A673 (cell line): Measurements from ENCODE around the gene NEURL1. TPM values are rescaled to one million over a fixed set of nuclear protein-coding genes. Genes with fewer than 3 reads are reported as not detected.

Experiments
- BruUV-seq: library from RNA; stranded (reverse); fragments of 400-500 nt; replicated peaks from 2 replicates; lab custom pipeline; 2021; lab: Mats Ljungman, UMichigan
- CTCF ChIA-PET: fragments of 300-600 bp; sonication (Branson Sonifier 250); formaldehyde crosslinking; loops from one replicate; lab custom pipeline; 2022; ENCODE audit warnings: antibody characterized with exemption; lab: Charles Lee
- POLR2A ChIA-PET: fragments of 300-600 bp; sonication (Branson Sonifier 250); formaldehyde crosslinking; loops from one replicate; lab custom pipeline; 2022; ENCODE audit warnings: antibody characterized with exemption; ENCODE audit not compliant: low non-redundant PET; lab: Charles Lee
- DNase-seq: peaks from one replicate; pipeline ENCODE4 v3.0.0-alpha.2; 2015; ENCODE audit warnings: low spot score
- H3K27ac ChIP-seq: fragments of 200-600 bp; sonication (generic); 2 replicates; pipeline ENCODE4 v1.5.1; 2016; ENCODE audit warnings: mixed run types, low read depth, mild to moderate bottlenecking, mixed read lengths, antibody characterized with exemption, low read length; ENCODE audit not compliant: poor library complexity, severe bottlenecking
- H3K27me3 ChIP-seq: fragments of 200-600 bp; sonication (generic); replicated peaks from 2 replicates; pipeline ENCODE4 v1.6.1; 2017; ENCODE audit warnings: mixed run types, low read depth, mild to moderate bottlenecking, mixed read lengths, antibody characterized with exemption, low read length; ENCODE audit not compliant: insufficient read depth, poor library complexity
- H3K36me3 ChIP-seq: fragments of 200-600 bp; sonication (generic); 2 replicates; pipeline ENCODE4 v1.6.1; 2016; ENCODE audit warnings: mixed run types, mild to moderate bottlenecking, mixed read lengths, antibody characterized with exemption, low read length; ENCODE audit not compliant: insufficient read depth, poor library complexity, severe bottlenecking
- H3K4me1 ChIP-seq: fragments of 200-600 bp; sonication (generic); 2 replicates; pipeline ENCODE4 v1.6.1; 2017; ENCODE audit warnings: mixed run types, mild to moderate bottlenecking, mixed read lengths, antibody characterized with exemption, low read length; ENCODE audit not compliant: insufficient read depth, poor library complexity, severe bottlenecking
- H3K4me3 ChIP-seq: fragments of 200-600 bp; sonication (generic); 2 replicates; pipeline ENCODE4 v1.5.1; 2016; ENCODE audit warnings: low read depth, mixed run types, mild to moderate bottlenecking, mixed read lengths, low read length; ENCODE audit not compliant: poor library complexity, severe bottlenecking
- H3K9me3 ChIP-seq: fragments of 200-600 bp; sonication (generic); 2 replicates; pipeline ENCODE4 v1.6.1; 2016; ENCODE audit warnings: mixed run types, low read depth, mild to moderate bottlenecking, mixed read lengths, antibody characterized with exemption, low read length; ENCODE audit not compliant: poor library complexity, severe bottlenecking
- EZH2 ChIP-seq: fragments of 200-600 bp; sonication (generic); IDR thresholded peaks from 2 replicates; pipeline ENCODE4 v1.6.1; 2017; ENCODE audit warnings: borderline replicate concordance, low read depth, mild to moderate bottlenecking, mixed read lengths, antibody characterized with exemption, low read length; ENCODE audit not compliant: poor library complexity, severe bottlenecking
- intact Hi-C: fragments of 100-400 bp; cut with micrococcal nuclease; formaldehyde crosslinking; loops from one replicate; pipeline ENCODE4 v1.10.0; 2022; ENCODE audit not compliant: unreplicated experiment
- total RNA-seq: library from RNA; stranded (reverse); gene quantifications from 2 replicates; pipeline ENCODE4 v1.2.3, GENCODE V29; 2021
- TF ChIP-seq, protein P1 (sequence below): fragments of 300-800, 200-600 bp; sonication (generic); conservative IDR thresholded peaks from 2 replicates; pipeline ENCODE4 v1.5.1; 2017; ENCODE audit warnings: low read depth, mild to moderate bottlenecking, antibody characterized with exemption, low read length, moderate library complexity, mixed read lengths

NEURL1 gene
- total RNA-seq, 1 experiment from 2014 or later, result 0.52 TPM

DNA sequence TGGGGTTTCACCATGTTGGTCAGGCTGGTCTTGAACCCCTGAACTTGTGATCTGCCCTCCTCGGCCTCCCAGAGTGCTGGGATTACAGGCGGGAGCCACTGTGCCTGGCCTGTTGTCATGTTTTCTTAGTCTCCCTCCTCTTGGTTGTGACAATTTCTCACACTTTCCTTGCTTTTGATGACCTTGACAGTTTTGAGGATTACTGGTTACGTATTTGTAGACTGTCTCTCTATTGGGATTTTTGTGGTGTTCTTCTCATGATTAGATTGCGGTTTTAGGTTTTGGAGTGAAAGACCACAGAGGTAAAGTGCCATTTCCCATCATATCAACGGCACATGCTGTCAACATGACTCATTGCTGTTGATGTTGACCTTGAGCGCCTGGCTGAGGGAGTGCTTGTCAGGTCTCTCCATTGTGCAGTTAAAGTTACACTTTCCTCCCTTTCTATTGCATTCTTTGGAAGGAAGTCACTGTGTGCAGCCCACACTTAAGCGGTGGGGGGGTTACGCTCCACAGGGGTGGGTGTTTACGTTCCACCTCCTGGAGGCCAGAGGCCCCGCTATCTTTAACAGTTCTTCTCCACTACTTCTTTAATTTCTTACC lies 10.8 kb downstream of the NEURL1 start:
- no peak overlapping the region for H3K4me3 ChIP-seq
- BruUV-seq, result no TSS peak
- no peak for TF ChIP-seq EZH2
- TF ChIP-seq, protein P1, sequence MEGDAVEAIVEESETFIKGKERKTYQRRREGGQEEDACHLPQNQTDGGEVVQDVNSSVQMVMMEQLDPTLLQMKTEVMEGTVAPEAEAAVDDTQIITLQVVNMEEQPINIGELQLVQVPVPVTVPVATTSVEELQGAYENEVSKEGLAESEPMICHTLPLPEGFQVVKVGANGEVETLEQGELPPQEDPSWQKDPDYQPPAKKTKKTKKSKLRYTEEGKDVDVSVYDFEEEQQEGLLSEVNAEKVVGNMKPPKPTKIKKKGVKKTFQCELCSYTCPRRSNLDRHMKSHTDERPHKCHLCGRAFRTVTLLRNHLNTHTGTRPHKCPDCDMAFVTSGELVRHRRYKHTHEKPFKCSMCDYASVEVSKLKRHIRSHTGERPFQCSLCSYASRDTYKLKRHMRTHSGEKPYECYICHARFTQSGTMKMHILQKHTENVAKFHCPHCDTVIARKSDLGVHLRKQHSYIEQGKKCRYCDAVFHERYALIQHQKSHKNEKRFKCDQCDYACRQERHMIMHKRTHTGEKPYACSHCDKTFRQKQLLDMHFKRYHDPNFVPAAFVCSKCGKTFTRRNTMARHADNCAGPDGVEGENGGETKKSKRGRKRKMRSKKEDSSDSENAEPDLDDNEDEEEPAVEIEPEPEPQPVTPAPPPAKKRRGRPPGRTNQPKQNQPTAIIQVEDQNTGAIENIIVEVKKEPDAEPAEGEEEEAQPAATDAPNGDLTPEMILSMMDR, result no peak
- ChIA-PET POLR2A (interaction anchor here (0.6 kb wide), 1 partner anchor 428 kb away, joined by 7 read pairs; no protein-coding TSS in a partner anchor), CTCF (interaction anchor here (0.7 kb wide), 2 partner anchors 35 to 109 kb away, joined by 3 to 9 read pairs; no protein-coding TSS in a partner anchor)
- no peaks in the 10 kb centered on the region for H3K27me3 ChIP-seq
- intact Hi-C loops, result no loop called here
- no peak for DNase-seq
- no peaks in the 10 kb centered on the region for H3K4me1 ChIP-seq
- no peaks in the 10 kb centered on the region for H3K9me3 ChIP-seq
- no peak overlapping the region for H3K27ac ChIP-seq
- H3K36me3 ChIP-seq, result no peaks in the 10 kb centered on the region

DNA sequence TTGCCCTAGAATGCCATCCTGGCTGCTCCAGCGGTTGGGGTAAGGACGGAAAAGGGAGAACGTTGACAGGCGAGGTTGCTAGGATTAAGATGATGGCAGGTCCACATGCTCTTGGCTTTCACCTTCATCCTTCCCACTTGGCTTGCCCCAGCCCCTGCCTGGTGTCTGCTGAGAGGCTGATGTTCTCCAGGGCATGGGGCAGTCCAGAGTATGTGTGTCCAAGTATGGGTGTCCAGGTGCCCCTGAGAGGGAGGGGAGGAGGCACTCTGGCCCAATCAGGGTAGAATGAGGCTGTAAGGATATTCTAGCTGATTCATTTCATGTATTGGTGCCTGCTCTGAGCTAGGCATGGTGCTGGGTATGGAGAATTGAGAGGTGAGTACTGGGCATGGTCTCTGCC lies 12.6 kb downstream of the NEURL1 start:
- CTCF ChIA-PET, result no interaction called here

DNA sequence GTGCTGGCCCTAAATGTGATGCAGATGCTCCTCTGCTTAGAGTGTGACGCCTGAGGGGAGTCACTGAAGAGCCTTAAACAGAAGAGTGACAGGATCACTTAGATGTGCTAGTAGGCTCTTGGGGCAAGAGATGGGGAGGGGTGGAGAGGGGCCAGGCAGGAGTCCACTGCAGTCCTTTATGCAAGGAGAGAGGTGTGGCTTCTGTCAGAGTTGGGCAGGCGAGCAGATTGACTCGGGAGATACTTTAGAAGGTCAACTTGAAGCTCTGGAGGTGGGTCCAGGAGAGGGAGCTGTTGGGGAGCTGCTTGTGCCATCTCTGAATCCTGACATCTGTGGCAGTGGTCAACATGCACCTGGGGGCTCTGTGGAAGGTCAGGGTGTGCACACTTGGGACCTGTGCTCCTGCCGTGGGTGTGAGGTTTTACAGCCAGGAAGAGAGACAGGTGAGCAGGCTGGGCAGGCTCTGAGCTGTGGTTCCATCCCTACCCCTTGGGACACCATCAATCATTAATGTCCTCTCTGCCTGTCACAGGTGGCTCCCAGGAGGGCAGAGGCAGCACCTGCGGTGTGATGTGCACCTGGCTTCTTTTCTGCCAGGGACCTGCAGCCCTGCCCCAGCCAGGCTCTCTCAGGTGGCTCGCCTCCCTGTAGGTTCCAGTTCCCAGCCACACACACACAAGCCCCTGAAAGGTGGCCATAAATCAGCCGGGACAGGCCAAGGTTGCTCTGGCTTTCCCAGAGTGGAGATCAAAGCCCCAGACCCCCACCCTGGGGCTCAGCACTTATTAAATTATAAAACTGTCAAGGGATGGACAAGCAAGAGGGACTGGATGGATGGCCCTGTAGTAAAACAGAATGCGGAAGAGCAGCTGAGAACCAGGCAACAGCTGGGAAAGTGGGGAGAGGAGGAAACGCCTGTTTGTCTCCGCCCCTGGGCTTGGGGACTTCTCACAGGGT lies 14.0 kb downstream of the NEURL1 start:
- intact Hi-C loops, result no loop called here
- POLR2A ChIA-PET, result no interaction called here
- DNase-seq, result no peak
- TF ChIP-seq, protein P1, result no peak
- TF ChIP-seq EZH2, result no peak
- Histone ChIP-seq H3K27me3 (no peaks in the 10 kb centered on the region), H3K4me3 (no peak overlapping the region), H3K36me3 (no peaks in the 10 kb centered on the region), H3K4me1 (no peaks in the 10 kb centered on the region), H3K9me3 (no peaks in the 10 kb centered on the region), H3K27ac (no peak overlapping the region)
- no TSS peak for BruUV-seq
- CTCF ChIA-PET, result interaction anchor here (0.6 kb wide), 1 partner anchor 8 kb away, joined by 5 read pairs; no protein-coding TSS in a partner anchor

More for the DNA sequence above, 12.6 kb downstream of the NEURL1 start:
- intact Hi-C loops, result no loop called here
- Histone ChIP-seq H3K4me3 (no peak overlapping the region), H3K27me3 (no peaks in the 10 kb centered on the region), H3K4me1 (no peaks in the 10 kb centered on the region), H3K27ac (no peak overlapping the region), H3K9me3 (no peaks in the 10 kb centered on the region), H3K36me3 (no peaks in the 10 kb centered on the region)
- no peak for DNase-seq
- POLR2A ChIA-PET, result no interaction called here
- BruUV-seq, result no TSS peak
- TF ChIP-seq EZH2, result no peak
- TF ChIP-seq, protein P1, result no peak
